SU-DHL-6 (cell line): ENCODE measurements around the gene NEGR1.

Experiments
- H2AFZ ChIP-seq: fragments of 200-600 bp; sonication (generic); 2 replicates; pipeline ENCODE4 v1.6.1; 2014; ENCODE audit warnings: low read depth, mild to moderate bottlenecking, moderate library complexity, mixed read lengths, antibody characterized with exemption, low read length; ENCODE audit not compliant: severe bottlenecking
- H3F3A ChIP-seq: fragments of 200-600 bp; shearing (Covaris generic); 2 replicates; pipeline ENCODE4 v1.6.0; 2016; ENCODE audit warnings: antibody characterized with exemption, mild to moderate bottlenecking; ENCODE audit not compliant: insufficient read depth
- H3K27ac ChIP-seq: fragments of 200-600 bp; sonication (generic); 2 replicates; pipeline ENCODE4 v1.5.1; 2016; ENCODE audit warnings: low read depth, mild to moderate bottlenecking, low read length, moderate library complexity, mixed read lengths
- H3K27me3 ChIP-seq: fragments of 200-600 bp; sonication (generic), shearing (Covaris generic); 2 replicates; pipeline ENCODE4 v1.6.0; 2014; ENCODE audit warnings: mild to moderate bottlenecking, low read length
- H3K36me3 ChIP-seq: fragments of 200-600 bp; sonication (generic); 2 replicates; pipeline ENCODE4 v1.6.1; 2014; ENCODE audit warnings: mild to moderate bottlenecking, low read length, mixed read lengths
- H3K4me2 ChIP-seq: fragments of 300-600, 200-600 bp; shearing (Covaris generic), sonication (generic); 2 replicates; pipeline ENCODE4 v1.6.0; 2014; ENCODE audit warnings: low read length, low read depth, mild to moderate bottlenecking; ENCODE audit not compliant: poor library complexity, severe bottlenecking
- H3K4me3 ChIP-seq: fragments of 200-600 bp; sonication (generic); 2 replicates; pipeline ENCODE4 v1.5.1; 2014; ENCODE audit warnings: antibody characterized with exemption, low read length, mild to moderate bottlenecking, mixed read lengths; ENCODE audit not compliant: insufficient read depth, poor library complexity, severe bottlenecking
- H3K79me2 ChIP-seq: fragments of 200-600 bp; sonication (generic); 2 replicates; pipeline ENCODE4 v1.6.1; 2014; ENCODE audit warnings: mild to moderate bottlenecking, low read length, moderate library complexity; ENCODE audit not compliant: insufficient read depth
- H3K9ac ChIP-seq: fragments of 200-600 bp; sonication (generic); 2 replicates; pipeline ENCODE4 v1.7.0; 2014; ENCODE audit warnings: mild to moderate bottlenecking, low read length
- H3K9me2 ChIP-seq: fragments of 200-600 bp; sonication (generic); replicated peaks from 2 replicates; pipeline ENCODE4 v1.6.1; 2014; ENCODE audit warnings: low read length; ENCODE audit not compliant: insufficient read depth
- H3K9me3 ChIP-seq: fragments of 200-600 bp; sonication (generic); 2 replicates; pipeline ENCODE4 v1.6.1; 2014; ENCODE audit warnings: low read length, mixed read lengths; ENCODE audit not compliant: insufficient read depth
- H4K20me1 ChIP-seq: fragments of 200-600 bp; sonication (generic); 2 replicates; pipeline ENCODE4 v1.6.1; 2014; ENCODE audit warnings: low read depth, mild to moderate bottlenecking, antibody characterized with exemption, low read length, moderate library complexity, mixed read lengths
- CTCF ChIP-seq: fragments of 200-600 bp; sonication (generic); IDR thresholded peaks from one replicate; pipeline ENCODE4 v1.5.1; 2017; ENCODE audit warnings: antibody characterized with exemption, mild to moderate bottlenecking, low read length, moderate library complexity; ENCODE audit not compliant: insufficient read depth, poor library complexity, severe bottlenecking
- EZH2phosphoT487 ChIP-seq: fragments of 200-600 bp; sonication (generic), shearing (Covaris generic); conservative IDR thresholded peaks from 2 replicates; pipeline ENCODE4 v1.6.1; 2018; ENCODE audit warnings: mild to moderate bottlenecking, antibody characterized with exemption, low read length, moderate library complexity, mixed read lengths

Gene NEGR1

GRCh38 chr1:71625004-71625403, 657.3 kb downstream of the NEGR1 start:
- Histone ChIP-seq H3K27me3 (no peaks in the 10 kb centered on the region), H3K4me2 (no peak overlapping the region), H3K27ac (no peak overlapping the region), H3K36me3 (no peaks in the 10 kb centered on the region), H3K4me3 (no peak overlapping the region), H3K9me2 (no peaks in the 10 kb centered on the region), H3F3A (no peaks in the 10 kb centered on the region), H3K9me3 (no peaks in the 10 kb centered on the region), H4K20me1 (no peaks in the 10 kb centered on the region), H3K79me2 (no peaks in the 10 kb centered on the region), H2AFZ (no peak overlapping the region), H3K9ac (no peak overlapping the region)
- no peak for TF ChIP-seq EZH2phosphoT487
- no peak for TF ChIP-seq CTCF

GRCh38 chr1:71623888-71624287, 658.5 kb downstream of the NEGR1 start:
- Histone ChIP-seq H4K20me1 (no peaks in the 10 kb centered on the region), H3K27me3 (no peaks in the 10 kb centered on the region), H3K9me3 (no peaks in the 10 kb centered on the region), H3K36me3 (no peaks in the 10 kb centered on the region), H3K4me3 (no peak overlapping the region), H3K9ac (no peak overlapping the region), H3K79me2 (no peaks in the 10 kb centered on the region), H3K9me2 (no peaks in the 10 kb centered on the region), H3F3A (no peaks in the 10 kb centered on the region), H2AFZ (no peak overlapping the region), H3K27ac (no peak overlapping the region), H3K4me2 (no peak overlapping the region)
- TF ChIP-seq CTCF (no peak), EZH2phosphoT487 (no peak)

DNA sequence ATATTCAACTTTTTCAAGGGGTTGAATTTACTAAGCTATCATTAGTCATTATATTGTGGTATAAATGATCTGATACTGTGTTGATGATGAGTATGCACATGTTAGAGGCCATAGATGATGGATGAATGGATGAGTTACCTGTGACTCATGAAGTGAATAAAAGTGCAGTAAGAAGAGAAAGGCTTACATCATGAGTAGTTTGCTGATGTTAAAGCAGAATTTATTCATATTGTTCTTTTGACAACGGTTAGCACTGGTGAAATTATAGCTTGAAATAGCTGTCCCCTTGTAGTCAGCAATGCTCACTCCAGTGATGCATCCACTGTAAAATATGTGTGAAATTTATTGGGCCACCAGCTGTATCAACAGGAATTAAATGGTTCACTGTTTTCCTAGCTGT, 660.6 kb downstream of the NEGR1 start:
- no peak overlapping the region for H3K9ac ChIP-seq

More for the DNA sequence above, 660.6 kb downstream of the NEGR1 start:
- H3K27me3 ChIP-seq: no peaks in the 10 kb centered on the region
- no peaks in the 10 kb centered on the region for H3K79me2 ChIP-seq
- no peaks in the 10 kb centered on the region for H3K36me3 ChIP-seq
- H4K20me1 ChIP-seq: no peaks in the 10 kb centered on the region
- no peak for TF ChIP-seq CTCF
- TF ChIP-seq EZH2phosphoT487: no peak
- no peak overlapping the region for H2AFZ ChIP-seq
- no peak overlapping the region for H3K27ac ChIP-seq
- H3K9me2 ChIP-seq: no peaks in the 10 kb centered on the region
- H3F3A ChIP-seq: no peaks in the 10 kb centered on the region
- H3K4me2 ChIP-seq: no peak overlapping the region
- no peak overlapping the region for H3K4me3 ChIP-seq
- no peaks in the 10 kb centered on the region for H3K9me3 ChIP-seq
